NB4 (cell line): Measurements from ENCODE around the gene RASGRP2.

Experiments used
- POLR2A ChIP-seq: IDR thresholded peaks from 2 replicates; pipeline ENCODE4 v1.6.1; 2011; ENCODE audit warnings: mild to moderate bottlenecking; ENCODE audit not compliant: insufficient read length; ENCODE audit errors: extremely low read depth
- TF ChIP-seq, protein P1 (sequence below): IDR thresholded peaks from one replicate; pipeline ENCODE4 v1.5.1; 2012; ENCODE audit warnings: low read depth, low read length
- TF ChIP-seq, protein P2 (sequence below): IDR thresholded peaks from 2 replicates; pipeline ENCODE4 v1.6.1; 2011; ENCODE audit warnings: low read depth, low read length

DNA sequence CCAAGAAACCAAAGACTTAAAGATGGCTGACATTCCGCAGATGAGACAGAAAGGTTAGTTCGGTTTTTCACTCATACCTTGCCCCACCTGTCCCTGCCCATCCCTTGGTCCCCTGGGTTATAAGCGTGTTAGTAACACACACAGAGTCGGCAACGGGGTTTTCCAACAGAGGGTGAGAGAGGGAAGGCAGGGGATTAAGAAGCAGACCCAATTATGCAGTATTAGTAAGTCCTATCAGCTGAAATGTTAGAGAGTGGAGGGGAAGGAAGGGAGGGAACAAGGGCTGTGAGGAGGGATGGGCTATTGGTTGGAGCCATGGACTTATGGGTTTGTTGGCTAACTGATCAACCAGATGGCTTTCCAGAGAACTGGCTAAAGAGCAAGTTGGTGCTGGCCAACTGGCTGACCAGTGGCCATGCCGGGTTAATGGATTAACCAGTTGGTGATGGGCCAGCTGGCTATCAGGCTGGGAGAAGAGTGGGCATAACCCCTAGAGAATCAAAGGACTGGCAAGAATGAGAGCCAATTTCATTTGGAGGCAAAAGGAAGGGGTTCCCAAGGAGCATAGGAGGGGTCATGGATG, 66.4 kb downstream of the RASGRP2 start:
- TF ChIP-seq, protein P1, sequence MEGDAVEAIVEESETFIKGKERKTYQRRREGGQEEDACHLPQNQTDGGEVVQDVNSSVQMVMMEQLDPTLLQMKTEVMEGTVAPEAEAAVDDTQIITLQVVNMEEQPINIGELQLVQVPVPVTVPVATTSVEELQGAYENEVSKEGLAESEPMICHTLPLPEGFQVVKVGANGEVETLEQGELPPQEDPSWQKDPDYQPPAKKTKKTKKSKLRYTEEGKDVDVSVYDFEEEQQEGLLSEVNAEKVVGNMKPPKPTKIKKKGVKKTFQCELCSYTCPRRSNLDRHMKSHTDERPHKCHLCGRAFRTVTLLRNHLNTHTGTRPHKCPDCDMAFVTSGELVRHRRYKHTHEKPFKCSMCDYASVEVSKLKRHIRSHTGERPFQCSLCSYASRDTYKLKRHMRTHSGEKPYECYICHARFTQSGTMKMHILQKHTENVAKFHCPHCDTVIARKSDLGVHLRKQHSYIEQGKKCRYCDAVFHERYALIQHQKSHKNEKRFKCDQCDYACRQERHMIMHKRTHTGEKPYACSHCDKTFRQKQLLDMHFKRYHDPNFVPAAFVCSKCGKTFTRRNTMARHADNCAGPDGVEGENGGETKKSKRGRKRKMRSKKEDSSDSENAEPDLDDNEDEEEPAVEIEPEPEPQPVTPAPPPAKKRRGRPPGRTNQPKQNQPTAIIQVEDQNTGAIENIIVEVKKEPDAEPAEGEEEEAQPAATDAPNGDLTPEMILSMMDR: no peak
- TF ChIP-seq, protein P2, sequence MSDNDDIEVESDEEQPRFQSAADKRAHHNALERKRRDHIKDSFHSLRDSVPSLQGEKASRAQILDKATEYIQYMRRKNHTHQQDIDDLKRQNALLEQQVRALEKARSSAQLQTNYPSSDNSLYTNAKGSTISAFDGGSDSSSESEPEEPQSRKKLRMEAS: no peak
- TF ChIP-seq POLR2A: no peak
